Measurements from ENCODE around the gene PDCD1LG2. TPM values are rescaled to one million over a fixed set of nuclear protein-coding genes. Genes with fewer than 3 reads are reported as not detected.

Gene PDCD1LG2
- polyA plus RNA-seq, 3 donors: 0.07 to 0.12 (median 0.09) TPM

DNA sequence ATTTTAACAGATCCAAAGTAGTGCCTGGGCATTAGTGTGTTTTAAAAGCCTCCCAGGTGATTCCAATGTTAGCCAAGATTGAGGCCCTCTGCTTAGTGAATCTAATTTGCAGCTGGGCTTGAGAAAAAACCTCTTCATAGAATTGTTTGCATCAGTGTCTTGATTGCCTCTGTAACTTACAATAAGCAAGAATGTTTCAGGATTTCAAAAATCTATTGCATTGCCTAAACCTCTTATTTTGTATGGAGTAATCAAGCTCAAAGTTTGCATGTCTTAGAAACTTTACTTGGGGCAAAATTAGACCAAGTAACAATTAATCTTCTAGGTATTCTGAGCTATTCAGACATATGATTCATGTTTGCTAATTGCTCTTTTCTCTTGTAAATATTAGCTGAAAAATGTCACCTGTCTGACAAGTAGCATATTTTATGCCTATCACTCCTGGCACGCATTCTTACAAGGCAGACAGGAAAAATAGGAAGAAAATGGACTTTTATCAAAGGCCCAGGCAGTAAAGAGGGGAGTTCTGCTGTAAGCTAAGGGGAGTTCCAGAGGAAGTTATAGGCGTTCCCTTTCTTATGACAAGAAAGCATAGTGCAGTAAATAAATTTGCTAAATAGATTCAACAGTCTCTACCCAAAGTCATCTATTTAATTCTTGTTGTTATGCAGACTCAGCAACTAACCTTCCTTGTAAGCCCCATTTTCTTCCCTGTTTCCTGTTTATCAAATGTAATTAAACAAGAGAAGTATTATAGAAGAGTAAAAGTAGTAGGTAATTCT is 21.0 kb downstream of the PDCD1LG2 start:
- DNase-seq: no peak

GRCh38 chr9:5532306-5532705 is 22.0 kb downstream of the PDCD1LG2 start:
- DNase-seq: no peak

DNA sequence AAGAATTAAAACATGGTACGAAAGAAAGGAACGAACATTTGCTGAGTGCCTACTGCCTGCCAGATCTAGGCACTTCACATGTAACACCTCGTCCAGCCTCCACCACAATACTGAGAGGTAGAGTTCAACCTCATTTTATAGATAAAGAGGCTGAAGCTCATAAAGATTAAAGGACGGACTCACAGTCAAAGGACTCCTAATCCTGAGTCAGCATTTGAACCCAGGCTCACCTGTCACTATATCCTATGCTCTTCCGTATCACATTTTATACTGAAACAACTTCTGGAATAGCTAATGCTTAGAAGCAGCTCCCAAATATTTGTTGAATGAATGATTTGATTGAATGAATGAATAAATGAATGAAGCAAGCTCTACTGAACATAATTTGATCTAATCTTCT is 22.5 kb downstream of the PDCD1LG2 start:
- no peak for DNase-seq

DNA sequence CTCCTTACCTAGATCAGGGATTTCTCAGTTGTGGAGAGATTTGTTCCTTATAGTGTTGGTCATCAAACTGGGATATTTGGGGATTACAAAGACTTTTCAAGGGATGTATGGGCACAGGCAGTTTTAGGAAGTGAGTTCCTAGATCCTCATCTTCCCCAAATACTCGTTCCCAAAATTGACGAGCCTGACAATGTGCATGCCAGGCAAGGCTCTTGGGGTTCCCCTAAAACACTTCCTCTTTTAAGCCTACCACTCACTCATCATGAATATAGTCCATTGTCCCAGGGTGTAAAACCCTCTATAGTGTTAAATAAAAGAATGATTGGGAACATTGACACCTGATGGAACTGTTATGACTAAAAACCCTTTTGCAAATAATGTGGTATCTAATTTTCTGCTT is 26.4 kb downstream of the PDCD1LG2 start:
- no peak for DNase-seq

GRCh38 chr9:5543875-5544702 is 33.8 kb downstream of the PDCD1LG2 start:
- no peak for DNase-seq

GRCh38 chr9:5549658-5550650 is 39.6 kb downstream of the PDCD1LG2 start:
- DNase-seq: no peak

- no peak for DNase-seq
These were observed 41.2 kb downstream of the PDCD1LG2 start for GRCh38 chr9:5551368-5552150.

DNA sequence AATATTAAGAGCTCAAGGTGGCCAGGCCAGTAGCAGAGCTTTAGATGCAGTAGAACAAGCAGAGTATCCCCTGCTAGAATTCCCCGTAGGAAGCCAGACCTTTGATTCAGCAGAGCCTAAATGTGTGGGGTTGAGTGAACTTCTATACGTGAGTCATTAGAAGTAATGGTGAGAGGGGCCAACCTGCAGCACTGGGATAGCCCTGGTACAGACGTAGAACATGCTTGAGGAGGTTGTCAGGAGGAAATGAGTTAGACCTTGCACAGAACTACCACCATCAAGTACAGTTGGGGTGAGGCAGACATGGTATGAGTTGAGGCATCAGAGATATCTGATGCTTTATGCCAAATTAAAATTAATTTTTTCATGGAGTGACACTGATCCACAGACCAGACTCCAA is 42.0 kb downstream of the PDCD1LG2 start:
- no peak for DNase-seq

DNA sequence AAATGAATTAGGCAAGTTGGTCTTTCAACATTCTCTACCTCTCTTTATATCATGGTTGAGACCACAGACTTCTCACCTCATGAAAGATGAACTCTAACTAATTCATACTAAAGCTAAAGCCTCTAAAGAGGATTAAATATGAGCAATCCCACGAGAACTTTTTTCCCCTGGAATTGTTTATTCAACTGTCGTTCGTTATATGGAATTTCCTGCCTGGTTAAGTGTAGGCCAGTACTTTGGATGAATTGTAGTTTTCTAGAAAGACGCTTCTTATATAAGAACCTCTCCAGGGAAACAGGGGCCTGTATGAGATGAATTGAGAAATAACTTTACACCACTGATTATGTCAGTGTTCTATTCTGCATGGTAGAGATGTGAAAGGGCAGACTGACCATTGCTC is 42.9 kb downstream of the PDCD1LG2 start:
- no peak for DNase-seq

- no peak for DNase-seq
These were observed 43.9 kb downstream of the PDCD1LG2 start for GRCh38 chr9:5554254-5554653.

DNA sequence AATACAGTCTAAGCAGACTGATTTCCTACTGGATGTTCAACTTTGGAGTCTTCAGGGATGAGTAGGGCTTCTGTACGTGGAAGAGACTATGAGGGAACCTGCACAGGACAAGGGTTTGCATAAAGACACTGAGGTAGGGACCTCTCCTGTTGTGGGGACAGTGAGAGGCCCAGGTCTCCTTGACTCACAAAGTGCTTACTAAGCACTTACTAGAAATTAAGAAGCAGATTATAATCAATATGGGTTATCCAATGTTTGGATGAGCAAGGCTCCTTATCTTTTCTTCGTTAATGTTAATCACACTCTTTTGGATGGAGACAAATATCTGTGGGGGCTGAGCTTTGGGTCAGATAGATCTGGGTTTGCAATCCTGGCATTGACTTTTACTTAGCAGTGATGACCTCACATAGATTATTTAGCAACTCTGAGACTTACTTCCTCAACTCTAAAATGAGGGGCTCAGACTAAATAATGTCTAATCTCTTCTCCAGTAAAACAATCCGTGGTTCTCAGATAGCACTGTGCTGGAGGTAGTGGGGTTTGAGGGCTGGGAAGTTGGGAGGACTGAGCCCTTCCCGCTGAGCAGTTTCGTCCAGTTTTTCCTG is 45.9 kb downstream of the PDCD1LG2 start:
- DNase-seq: no peak

GRCh38 chr9:5557606-5558587 is 47.6 kb downstream of the PDCD1LG2 start:
- no peak for DNase-seq

GRCh38 chr9:5559659-5560058 is 49.3 kb downstream of the PDCD1LG2 start:
- DNase-seq: no peak

DNA sequence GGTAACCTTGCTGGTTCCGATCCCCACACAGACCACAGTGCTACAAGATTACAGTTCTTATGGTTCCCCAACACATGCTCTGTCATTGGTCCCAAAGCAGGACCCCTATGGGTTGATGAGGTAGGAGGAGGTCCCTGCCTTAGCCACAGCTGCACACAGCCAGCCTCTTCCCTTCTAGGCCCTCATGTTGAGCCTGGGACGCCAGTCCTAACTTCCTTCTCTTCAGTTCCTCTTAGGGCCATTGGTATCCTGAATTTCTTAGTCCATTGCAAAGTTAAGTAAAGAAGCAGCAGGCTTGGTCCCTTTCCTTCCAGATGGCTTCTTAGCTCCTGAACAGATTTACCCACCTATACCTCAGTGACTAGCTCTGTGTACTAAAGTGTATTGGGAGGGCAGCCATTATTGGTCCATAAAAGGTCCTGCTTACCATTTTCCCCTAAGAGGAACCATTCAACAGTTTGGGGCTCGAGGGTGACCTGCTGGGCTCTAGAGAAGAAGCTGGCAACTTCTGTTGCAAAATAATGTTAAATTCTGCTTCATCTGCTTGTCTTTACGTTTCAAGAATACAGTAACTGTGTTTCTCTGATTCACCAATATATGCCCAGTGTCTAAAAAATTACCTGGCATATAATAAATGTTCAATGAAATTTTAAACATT is 50.2 kb downstream of the PDCD1LG2 start:
- no peak for DNase-seq

- DNase-seq: no peak
These were observed 51.6 kb downstream of the PDCD1LG2 start for GRCh38 chr9:5561828-5562488.

DNA sequence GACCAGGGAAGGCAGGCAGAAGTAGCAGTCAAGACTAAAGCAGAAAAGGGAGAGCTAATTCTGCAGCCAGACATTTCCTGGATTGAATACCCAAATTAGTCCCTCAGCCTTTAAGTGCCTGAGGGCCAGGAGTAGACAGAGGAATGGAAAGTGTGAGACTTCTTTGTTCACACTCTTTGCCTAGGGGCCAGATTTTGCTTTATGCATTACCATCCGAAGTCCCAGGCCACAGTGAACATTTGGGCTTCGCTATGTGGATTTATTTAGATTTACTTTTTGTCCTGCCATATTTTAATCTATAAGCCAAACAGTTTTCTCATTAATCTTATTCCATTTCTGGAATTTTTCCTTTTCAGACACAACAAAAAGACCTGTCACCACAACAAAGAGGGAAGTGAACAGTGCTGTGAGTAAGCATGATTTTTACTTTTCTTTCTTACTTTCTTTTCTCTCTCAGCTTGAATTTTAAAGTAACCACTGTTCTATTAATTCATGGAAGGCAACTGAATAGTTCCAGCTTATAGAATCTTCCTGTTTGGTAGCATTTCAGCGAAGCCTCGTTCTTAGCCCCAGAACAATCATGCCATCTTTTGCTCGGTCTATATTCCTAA is 52.6 kb downstream of the PDCD1LG2 start:
- DNase-seq: no peak

DNA sequence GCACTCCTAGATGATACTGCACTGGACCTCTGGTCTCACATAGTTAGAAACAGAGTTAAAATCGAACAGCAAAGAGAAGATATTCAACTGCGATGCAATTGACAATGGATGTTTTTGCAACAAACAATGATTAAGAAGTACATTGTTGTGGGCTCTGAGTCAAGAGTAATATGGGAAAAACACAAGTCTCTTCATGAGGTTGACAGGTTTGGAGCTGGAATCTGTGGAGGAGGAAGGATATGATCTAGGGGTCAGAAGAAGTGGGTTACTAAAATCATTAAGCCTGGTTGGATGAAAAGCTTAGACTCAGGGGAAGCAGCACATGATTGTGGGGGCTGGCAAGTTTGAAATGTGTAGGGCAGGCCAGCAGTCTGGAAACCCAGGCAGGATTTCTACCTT is 53.1 kb downstream of the PDCD1LG2 start:
- no peak for DNase-seq

DNA sequence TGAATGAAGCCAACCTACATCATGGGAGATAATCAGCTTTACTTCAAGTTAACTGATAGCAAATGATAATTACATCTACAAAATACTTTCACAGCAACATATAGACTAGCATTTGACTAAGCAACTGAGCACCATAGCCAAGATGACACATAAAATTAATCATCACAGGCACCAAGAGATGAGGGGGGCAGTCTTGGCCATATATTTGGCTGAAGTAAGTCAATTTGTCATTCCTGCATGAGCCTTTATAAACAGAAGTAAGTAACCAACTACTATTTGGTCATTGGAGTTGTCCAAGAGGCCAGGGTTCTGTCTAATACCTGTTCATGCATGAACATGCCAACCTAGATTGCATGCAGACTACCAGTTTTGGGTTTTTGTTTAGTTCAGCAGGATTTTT is 53.6 kb downstream of the PDCD1LG2 start:
- no peak for DNase-seq
